Measurements from ENCODE around the gene SMAGP. TPM values are rescaled to one million over a fixed set of nuclear protein-coding genes. Genes with fewer than 3 reads are reported as not detected.

The SMAGP gene
- total and polyA plus RNA-seq, 2 of the 13 experiments (the other 11 are each of a cell fraction or from before 2014, with no cell fraction given), result 9.2 TPM

GRCh38 chr12:51270067-51270950 lies at the start of gene SMAGP (continued):
- TF ChIP-seq THAP9 (CRISPR knock-in tag; IDR thresholded peaks at IDR 0.05; ENCODE audit: borderline replicate concordance) (no peak), ZNF329 (CRISPR knock-in tag; IDR thresholded peaks at IDR 0.05; ENCODE audit: low read depth) (no peak), KDM6A (CRISPR knock-in tag; IDR thresholded peaks at IDR 0.05; ENCODE audit: low read depth) (no peak), ZBTB37 (CRISPR knock-in tag; IDR thresholded peaks at IDR 0.05) (no peak), ZNF383 (CRISPR knock-in tag; IDR thresholded peaks at IDR 0.05; ENCODE audit: borderline replicate concordance) (no peak), MYC (CRISPR knock-in tag; IDR thresholded peaks at IDR 0.05; ENCODE audit: borderline replicate concordance) (peak; percentile 30; the same call in 1 of the 2 replicates), ZFP36L2 (CRISPR knock-in tag; IDR thresholded peaks at IDR 0.05) (no peak), ZNF207 (IDR thresholded peaks at IDR 0.05; ENCODE audit: borderline replicate concordance) (no peak), ZSCAN22 (CRISPR knock-in tag; IDR thresholded peaks at IDR 0.05) (no peak), RARG (CRISPR knock-in tag; IDR thresholded peaks at IDR 0.05; ENCODE audit: low read depth) (no peak), CCDC6 (CRISPR knock-in tag; IDR thresholded peaks at IDR 0.05) (no peak)
- TF ChIP-seq, protein P1, sequence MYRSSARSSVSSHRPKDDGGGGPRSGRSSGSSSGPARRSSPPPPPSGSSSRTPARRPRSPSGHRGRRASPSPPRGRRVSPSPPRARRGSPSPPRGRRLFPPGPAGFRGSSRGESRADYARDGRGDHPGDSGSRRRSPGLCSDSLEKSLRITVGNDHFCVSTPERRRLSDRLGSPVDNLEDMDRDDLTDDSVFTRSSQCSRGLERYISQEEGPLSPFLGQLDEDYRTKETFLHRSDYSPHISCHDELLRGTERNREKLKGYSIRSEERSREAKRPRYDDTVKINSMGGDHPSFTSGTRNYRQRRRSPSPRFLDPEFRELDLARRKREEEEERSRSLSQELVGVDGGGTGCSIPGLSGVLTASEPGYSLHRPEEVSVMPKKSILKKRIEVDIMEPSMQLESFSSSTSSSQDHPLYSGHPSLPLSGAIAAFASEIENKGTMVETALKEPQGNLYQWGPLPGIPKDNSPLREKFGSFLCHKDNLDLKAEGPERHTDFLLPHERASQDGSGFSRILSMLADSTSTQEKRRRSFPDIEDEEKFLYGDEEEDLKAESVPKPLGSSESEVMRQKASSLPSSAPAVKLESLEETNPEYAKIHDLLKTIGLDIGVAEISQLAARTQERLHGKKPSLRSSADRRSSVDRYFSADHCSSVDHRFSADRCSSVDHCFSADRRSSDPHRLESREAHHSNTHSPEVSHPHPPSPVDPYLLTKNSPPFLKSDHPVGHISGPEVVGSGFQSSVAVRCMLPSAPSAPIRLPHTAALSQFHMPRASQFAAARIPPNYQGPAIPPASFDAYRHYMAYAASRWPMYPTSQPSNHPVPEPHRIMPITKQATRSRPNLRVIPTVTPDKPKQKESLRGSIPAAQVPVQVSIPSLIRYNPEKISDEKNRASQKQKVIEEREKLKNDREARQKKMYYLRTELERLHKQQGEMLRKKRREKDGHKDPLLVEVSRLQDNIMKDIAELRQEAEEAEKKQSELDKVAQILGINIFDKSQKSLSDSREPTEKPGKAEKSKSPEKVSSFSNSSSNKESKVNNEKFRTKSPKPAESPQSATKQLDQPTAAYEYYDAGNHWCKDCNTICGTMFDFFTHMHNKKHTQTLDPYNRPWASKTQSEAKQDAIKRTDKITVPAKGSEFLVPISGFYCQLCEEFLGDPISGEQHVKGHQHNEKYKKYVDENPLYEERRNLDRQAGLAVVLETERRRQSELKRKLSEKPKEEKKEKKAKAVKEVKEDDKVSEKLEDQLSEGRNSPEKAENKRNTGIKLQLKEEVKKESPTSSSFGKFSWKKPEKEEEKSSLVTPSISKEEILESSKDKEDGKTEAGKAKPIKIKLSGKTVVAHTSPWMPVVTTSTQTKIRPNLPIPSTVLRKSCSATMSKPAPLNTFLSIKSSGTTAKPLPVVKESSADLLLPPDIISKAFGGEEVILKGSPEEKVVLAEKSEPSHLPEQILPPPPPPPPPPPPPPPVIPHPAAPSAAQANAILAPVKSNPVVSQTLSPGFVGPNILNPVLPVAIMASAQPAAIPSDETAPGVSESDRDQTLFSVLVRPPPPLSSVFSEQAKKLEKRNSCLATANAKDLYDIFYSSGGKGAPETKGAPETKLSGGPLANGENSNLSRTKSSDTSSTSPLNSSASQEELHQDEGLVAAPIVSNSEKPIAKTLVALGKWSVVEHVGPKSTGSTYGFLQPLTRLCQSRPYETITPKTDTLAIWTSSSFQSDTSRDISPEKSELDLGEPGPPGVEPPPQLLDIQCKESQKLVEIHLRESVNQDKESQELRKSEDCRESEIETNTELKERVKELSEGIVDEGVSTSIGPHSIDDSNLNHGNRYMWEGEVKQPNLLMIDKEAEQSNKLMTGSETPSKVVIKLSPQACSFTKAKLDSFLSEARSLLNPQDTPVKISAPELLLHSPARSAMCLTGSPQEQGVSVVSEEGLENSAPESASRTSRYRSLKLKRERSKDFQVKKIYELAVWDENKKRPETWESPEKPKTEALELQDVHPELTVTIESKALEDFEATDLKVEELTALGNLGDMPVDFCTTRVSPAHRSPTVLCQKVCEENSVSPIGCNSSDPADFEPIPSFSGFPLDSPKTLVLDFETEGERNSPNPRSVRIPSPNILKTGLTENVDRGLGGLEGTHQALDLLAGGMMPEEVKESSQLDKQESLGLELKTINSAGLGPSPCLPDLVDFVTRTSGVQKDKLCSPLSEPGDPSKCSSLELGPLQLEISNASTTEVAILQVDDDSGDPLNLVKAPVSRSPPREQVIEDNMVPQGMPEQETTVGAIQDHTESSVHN (CRISPR knock-in tag; IDR thresholded peaks at IDR 0.05), result no peak
- TF ChIP-seq, protein P2, sequence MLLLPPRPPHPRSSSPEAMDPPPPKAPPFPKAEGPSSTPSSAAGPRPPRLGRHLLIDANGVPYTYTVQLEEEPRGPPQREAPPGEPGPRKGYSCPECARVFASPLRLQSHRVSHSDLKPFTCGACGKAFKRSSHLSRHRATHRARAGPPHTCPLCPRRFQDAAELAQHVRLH (CRISPR knock-in tag; IDR thresholded peaks at IDR 0.05; ENCODE audit: borderline replicate concordance, low read depth), result no peak
- TF ChIP-seq, protein P3, sequence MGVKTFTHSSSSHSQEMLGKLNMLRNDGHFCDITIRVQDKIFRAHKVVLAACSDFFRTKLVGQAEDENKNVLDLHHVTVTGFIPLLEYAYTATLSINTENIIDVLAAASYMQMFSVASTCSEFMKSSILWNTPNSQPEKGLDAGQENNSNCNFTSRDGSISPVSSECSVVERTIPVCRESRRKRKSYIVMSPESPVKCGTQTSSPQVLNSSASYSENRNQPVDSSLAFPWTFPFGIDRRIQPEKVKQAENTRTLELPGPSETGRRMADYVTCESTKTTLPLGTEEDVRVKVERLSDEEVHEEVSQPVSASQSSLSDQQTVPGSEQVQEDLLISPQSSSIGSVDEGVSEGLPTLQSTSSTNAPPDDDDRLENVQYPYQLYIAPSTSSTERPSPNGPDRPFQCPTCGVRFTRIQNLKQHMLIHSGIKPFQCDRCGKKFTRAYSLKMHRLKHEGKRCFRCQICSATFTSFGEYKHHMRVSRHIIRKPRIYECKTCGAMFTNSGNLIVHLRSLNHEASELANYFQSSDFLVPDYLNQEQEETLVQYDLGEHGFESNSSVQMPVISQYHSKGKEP (CRISPR knock-in tag; IDR thresholded peaks at IDR 0.05), result no peak

Data from HepG2 (cell line).